ENCODE measurements around the gene FAM53B.

- TF ChIP-seq GATA2 (IDR thresholded peaks at IDR 0.05; ENCODE audit: low read depth, low read length) (no peak), GATA3 (IDR thresholded peaks at IDR 0.05; ENCODE audit: low read depth, low read length) (no peak)
Observed at GRCh38 chr10:124611738-124612137, 132.4 kb downstream of the FAM53B start.

Measured in SH-SY5Y (cell line).